CD14-positive monocyte (primary cell): Measurements from ENCODE around the gene RPL19. TPM values are rescaled to one million over a fixed set of nuclear protein-coding genes. Genes with fewer than 3 reads are reported as not detected.

Experiments used
- DNase-seq, 3 donors: peaks; one replicate each; pipeline ENCODE4 v3.0.0-alpha.2; 2011 to 2022
- H2AFZ ChIP-seq: 2 replicates; pipeline ENCODE4 v1.6.0; 2012; ENCODE audit warnings: mild to moderate bottlenecking, low read depth, low read length, inconsistent platforms; ENCODE audit not compliant: insufficient read depth, poor library complexity, severe bottlenecking
- H3K27ac ChIP-seq, 2 donors: 1 replicate in 1 of 2; 2 replicates in 1 of 2; pipeline ENCODE4 v1.5.1; 2012 to 2013; ENCODE audit warnings: low read length in 2 of 2, control low read depth in 1 of 2, inconsistent platforms in 1 of 2, low read depth in 1 of 2, mild to moderate bottlenecking in 1 of 2
- H3K27me3 ChIP-seq, 2 donors: one replicate each; pipeline versions ENCODE4 v1.6.0 to v1.6.1; 2011 to 2013; ENCODE audit warnings: low read length in 2 of 2; ENCODE audit not compliant: control insufficient read depth in 2 of 2, insufficient read depth in 2 of 2
- H3K36me3 ChIP-seq, 2 donors: replicated peaks in 1 of 2; 1 replicate in 1 of 2; 2 replicates in 1 of 2; pipeline versions ENCODE4 v1.5.1 to v1.6.1; 2012 to 2013; ENCODE audit warnings: low read length in 2 of 2, control low read depth in 1 of 2, inconsistent platforms in 1 of 2, mild to moderate bottlenecking in 1 of 2; ENCODE audit not compliant: insufficient read depth in 2 of 2, control insufficient read depth in 1 of 2
- H3K4me1 ChIP-seq, 2 donors: 1 replicate in 1 of 2; 2 replicates in 1 of 2; pipeline versions ENCODE4 v1.5.1 to v1.6.1; 2012 to 2013; ENCODE audit warnings: low read length in 2 of 2, control low read depth in 1 of 2, inconsistent platforms in 1 of 2, mild to moderate bottlenecking in 1 of 2, moderate library complexity in 1 of 2; ENCODE audit not compliant: insufficient read depth in 2 of 2, control insufficient read depth in 1 of 2
- H3K4me2 ChIP-seq: replicated peaks from 2 replicates; pipeline ENCODE3; 2012; ENCODE audit warnings: low read length, moderate library complexity, mild to moderate bottlenecking; ENCODE audit not compliant: poor library complexity, severe bottlenecking; ENCODE audit errors: extremely low read depth
- H3K4me3 ChIP-seq, 3 experiments: fragments of 200-600 bp in 1 of 3; sonication (generic) in 1 of 3; replicated peaks in 1 of 3; 1 replicate in 2 of 3; 2 replicates in 1 of 3; pipeline ENCODE4 v1.5.1; 2011 to 2013; ENCODE audit warnings: low read length in 3 of 3, mild to moderate bottlenecking in 3 of 3, control low read depth in 2 of 3, low read depth in 2 of 3, inconsistent platforms in 1 of 3, moderate library complexity in 1 of 3
- H3K79me2 ChIP-seq: 2 replicates; pipeline ENCODE4 v1.6.0; 2012; ENCODE audit warnings: mild to moderate bottlenecking, control low read depth, inconsistent platforms, low read length, moderate library complexity; ENCODE audit not compliant: insufficient read depth
- H3K9ac ChIP-seq: 2 replicates; pipeline ENCODE4 v1.6.0; 2017; ENCODE audit warnings: low read length, mild to moderate bottlenecking; ENCODE audit not compliant: insufficient read depth, poor library complexity, severe bottlenecking
- H3K9me3 ChIP-seq, 2 donors: replicated peaks in 1 of 2; 1 replicate in 1 of 2; 2 replicates in 1 of 2; pipeline versions ENCODE4 v1.5.1 to v1.6.1; 2012 to 2013; ENCODE audit warnings: low read length in 2 of 2, control low read depth in 1 of 2; ENCODE audit not compliant: control insufficient read depth in 1 of 2, insufficient read depth in 1 of 2
- H4K20me1 ChIP-seq: 2 replicates; pipeline ENCODE4 v1.6.0; 2012; ENCODE audit warnings: mild to moderate bottlenecking, low read length, control low read depth, moderate library complexity; ENCODE audit not compliant: insufficient read depth
- H3K27ac Mint-ChIP-seq, 7 donors: one replicate each; pipeline ENCODE4 v1.8.0; 2020; ENCODE audit warnings: mild to moderate bottlenecking in 7 of 7, mixed read lengths in 7 of 7, moderate library complexity in 6 of 7, inconsistent platforms in 2 of 7
- H3K27me3 Mint-ChIP-seq, 3 donors: one replicate each; pipeline ENCODE4 v1.8.0; 2021 to 2022; ENCODE audit warnings: low read depth in 3 of 3, mild to moderate bottlenecking in 3 of 3, mixed read lengths in 3 of 3, moderate library complexity in 3 of 3, inconsistent platforms in 1 of 3
- H3K36me3 Mint-ChIP-seq, 2 donors: one replicate each; pipeline ENCODE4 v1.8.0; 2020; ENCODE audit warnings: mixed read lengths in 2 of 2, inconsistent platforms in 1 of 2, mild to moderate bottlenecking in 1 of 2
- H3K4me1 Mint-ChIP-seq: one replicate; pipeline ENCODE4 v1.8.0; 2020; ENCODE audit warnings: mild to moderate bottlenecking, mixed read lengths
- H3K4me3 Mint-ChIP-seq, 2 donors: one replicate each; pipeline ENCODE4 v1.8.0; 2020; ENCODE audit warnings: mild to moderate bottlenecking in 2 of 2, mixed read lengths in 2 of 2, moderate library complexity in 1 of 2
- H3K9me3 Mint-ChIP-seq, 7 donors: one replicate each; pipeline ENCODE4 v1.8.0; 2020 to 2022; ENCODE audit warnings: mixed read lengths in 7 of 7, mild to moderate bottlenecking in 6 of 7, moderate library complexity in 6 of 7, inconsistent platforms in 2 of 7
- WGBS: methylation state at CpG from one replicate; pipeline ENCODE4 v1.1.5; 2013; ENCODE audit warnings: missing lambda C conversion rate; ENCODE audit not compliant: insufficient coverage; 5-methylcytosine and 5-hydroxymethylcytosine counted together
- intact Hi-C, 2 donors: fragments of 100-400 bp; cut with micrococcal nuclease; formaldehyde crosslinking; loops; one replicate each; pipeline versions ENCODE4 v1.15.0 to v1.15.1; 2023
- polyA plus RNA-seq, 3 donors: library from polyadenylated mRNA; depleted of rRNA in 1 of 3; unstranded in 2 of 3; stranded (reverse) in 1 of 3; fragments of 300-500 nt in 2 of 3; fragments of >200 nt in 1 of 3; fragmentation: Illumina TruSeq in 2 of 3; gene quantifications; 1 replicate in 2 of 3; 2 replicates in 1 of 3; pipeline ENCODE4 v1.2.3, GENCODE V29; 2012 to 2021
- TF ChIP-seq, protein P1 (sequence below): fragments of 200-600 bp; IDR thresholded peaks from one replicate; pipeline ENCODE4 v1.8.0; 2022; ENCODE audit warnings: antibody characterized with exemption, mild to moderate bottlenecking

RPL19 gene
- polyA plus RNA-seq, 3 donors = 1,069 to 1,809 (median 1,232) TPM

DNA sequence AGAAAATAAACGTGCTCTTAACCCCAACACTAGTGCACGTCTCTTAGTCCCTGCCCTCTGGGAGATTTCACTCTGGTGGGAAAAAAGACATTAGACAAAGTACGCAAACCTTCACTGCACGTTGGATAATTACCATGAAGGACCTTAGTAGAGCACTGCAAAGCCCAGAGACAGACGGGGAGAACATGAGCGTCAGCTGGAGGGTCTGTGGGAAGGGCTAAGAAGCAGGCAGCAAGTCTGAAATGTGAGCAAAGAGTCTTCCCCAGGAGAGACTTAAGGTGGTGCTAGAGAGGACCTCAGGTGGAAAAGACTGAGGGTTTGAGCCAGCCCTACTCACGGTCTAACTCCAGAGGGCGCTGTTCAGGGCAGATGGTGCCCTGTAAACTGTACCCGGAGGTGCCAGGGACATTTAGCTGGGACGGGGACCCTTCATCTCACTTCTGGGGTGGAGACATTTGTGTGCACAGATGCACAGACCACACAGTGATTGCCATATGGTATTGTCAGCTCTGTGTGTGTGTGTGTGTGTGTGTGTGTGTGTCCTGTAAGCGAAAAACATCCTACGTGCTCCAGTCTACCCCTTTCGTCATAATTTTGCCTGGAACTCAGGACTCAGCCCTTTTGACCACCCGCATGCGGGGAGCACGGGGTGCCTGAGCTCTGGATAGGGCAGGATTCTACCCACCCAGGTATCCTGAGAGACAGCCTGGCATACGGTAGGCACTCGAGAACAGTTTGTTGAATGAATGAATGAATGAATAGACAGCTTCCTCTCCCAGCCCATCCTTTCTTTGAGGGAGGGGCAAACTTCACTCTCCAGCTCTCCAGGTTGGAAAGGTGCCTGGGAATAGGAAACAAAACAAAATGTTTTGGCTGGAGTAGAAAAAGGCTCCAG, 35.7 kb downstream of the RPL19 start:
- H3K27me3 Mint-ChIP-seq = peaks cover 11 to 37% (median 24%) of the 10 kb centered on the region in 3 donors
- H3K4me2 ChIP-seq = no peak overlapping the region
- H3K4me1 ChIP-seq = peaks cover 16 to 22% of the 10 kb centered on the region in 2 donors
- TF ChIP-seq, protein P1, sequence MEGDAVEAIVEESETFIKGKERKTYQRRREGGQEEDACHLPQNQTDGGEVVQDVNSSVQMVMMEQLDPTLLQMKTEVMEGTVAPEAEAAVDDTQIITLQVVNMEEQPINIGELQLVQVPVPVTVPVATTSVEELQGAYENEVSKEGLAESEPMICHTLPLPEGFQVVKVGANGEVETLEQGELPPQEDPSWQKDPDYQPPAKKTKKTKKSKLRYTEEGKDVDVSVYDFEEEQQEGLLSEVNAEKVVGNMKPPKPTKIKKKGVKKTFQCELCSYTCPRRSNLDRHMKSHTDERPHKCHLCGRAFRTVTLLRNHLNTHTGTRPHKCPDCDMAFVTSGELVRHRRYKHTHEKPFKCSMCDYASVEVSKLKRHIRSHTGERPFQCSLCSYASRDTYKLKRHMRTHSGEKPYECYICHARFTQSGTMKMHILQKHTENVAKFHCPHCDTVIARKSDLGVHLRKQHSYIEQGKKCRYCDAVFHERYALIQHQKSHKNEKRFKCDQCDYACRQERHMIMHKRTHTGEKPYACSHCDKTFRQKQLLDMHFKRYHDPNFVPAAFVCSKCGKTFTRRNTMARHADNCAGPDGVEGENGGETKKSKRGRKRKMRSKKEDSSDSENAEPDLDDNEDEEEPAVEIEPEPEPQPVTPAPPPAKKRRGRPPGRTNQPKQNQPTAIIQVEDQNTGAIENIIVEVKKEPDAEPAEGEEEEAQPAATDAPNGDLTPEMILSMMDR = peak; percentile 78
- no peak overlapping the region for H3K27ac ChIP-seq
- intact Hi-C loops = loop anchor here (10.0 kb wide), 3 partner anchors 71 to 241 kb away; partner anchors contain the start of gene ARL5C (in 1 of the 2)
- DNase-seq = peak; percentile 18 to 38 (median 37)
- WGBS = 30% methylated on average over 9 of the region's 18 CpGs
- H3K9me3 ChIP-seq = no peaks in the 10 kb centered on the region
- H2AFZ ChIP-seq = no peak overlapping the region
- H3K4me3 ChIP-seq = no peak overlapping the region
- no peak overlapping the region for H3K9ac ChIP-seq
- no peaks in the 10 kb centered on the region for H3K36me3 Mint-ChIP-seq
- H3K9me3 Mint-ChIP-seq = peaks cover 0 to 4% (median 0%) of the 10 kb centered on the region in 7 donors
- H3K27me3 ChIP-seq = peaks cover 0 to 25% of the 10 kb centered on the region in 2 donors
- peaks cover 32% of the 10 kb centered on the region for H3K4me1 Mint-ChIP-seq
- H3K27ac Mint-ChIP-seq = no peak overlapping the region
- no peaks in the 10 kb centered on the region for H4K20me1 ChIP-seq
- no peak overlapping the region for H3K4me3 Mint-ChIP-seq
- H3K36me3 ChIP-seq = no peaks in the 10 kb centered on the region
- H3K79me2 ChIP-seq = no peaks in the 10 kb centered on the region

DNA sequence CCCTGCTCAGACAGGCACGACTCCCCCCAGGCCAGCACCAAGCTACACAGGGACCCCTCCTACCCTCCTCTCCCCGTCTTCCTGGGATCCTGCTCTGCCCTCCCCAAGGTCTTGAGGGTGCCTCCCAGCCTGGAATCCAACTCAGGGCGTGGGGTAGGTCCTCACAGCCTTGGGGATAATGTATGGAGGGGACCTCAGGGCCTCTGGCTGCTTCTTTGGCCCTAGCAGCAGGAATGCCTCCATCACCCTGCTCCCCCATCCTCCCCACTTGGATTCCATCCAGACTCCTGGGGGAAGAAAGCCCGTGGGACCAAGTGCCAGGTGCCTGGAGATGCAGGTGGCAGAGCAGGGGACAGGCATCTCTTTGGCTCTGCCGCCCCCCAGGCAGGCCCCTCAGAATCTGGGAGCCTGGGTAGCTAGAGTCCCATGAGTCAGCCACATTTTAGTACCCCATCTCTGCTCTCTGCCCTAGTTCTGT, 36.4 kb downstream of the RPL19 start:
- peak overlapping the region in 1 of 7 donors; percentile 60 for H3K27ac Mint-ChIP-seq
- intact Hi-C loops = loop anchor here (10.0 kb wide), 3 partner anchors 72 to 242 kb away; partner anchors contain the start of gene ARL5C (in 1 of the 2)
- peaks cover 28% of the 10 kb centered on the region for H3K4me1 Mint-ChIP-seq
- Histone ChIP-seq H3K4me1 (peaks cover 14 to 17% of the 10 kb centered on the region in 2 donors), H3K4me2 (no peak overlapping the region), H3K9ac (no peak overlapping the region), H3K36me3 (no peaks in the 10 kb centered on the region), H3K27ac (no peak overlapping the region), H3K79me2 (no peaks in the 10 kb centered on the region), H2AFZ (no peak overlapping the region), H3K4me3 (no peak overlapping the region), H3K9me3 (no peaks in the 10 kb centered on the region), H3K27me3 (peaks cover 0 to 18% of the 10 kb centered on the region in 2 donors), H4K20me1 (no peaks in the 10 kb centered on the region)
- H3K9me3 Mint-ChIP-seq = peaks cover 0 to 4% (median 0%) of the 10 kb centered on the region in 7 donors
- no peak for DNase-seq
- no peak overlapping the region for H3K4me3 Mint-ChIP-seq
- no peaks in the 10 kb centered on the region for H3K36me3 Mint-ChIP-seq
- WGBS = 79% methylated on average over 2 of the region's 5 CpGs
- peaks cover 9 to 34% (median 21%) of the 10 kb centered on the region in 3 donors for H3K27me3 Mint-ChIP-seq
- TF ChIP-seq, protein P1 = no peak
